ENCODE data around the gene NRP2.

Gene NRP2

GRCh38 chr2:205769495-205769850, 87.2 kb downstream of the NRP2 start:
- H3K4ac ChIP-seq (ENCODE audit: low read length), result no peak overlapping the region
- no peaks in the 10 kb centered on the region for H3K27me3 ChIP-seq (ENCODE audit: control insufficient read depth in 3 of 3, insufficient read depth in 3 of 3, low read depth in 1 of 3, low read length in 3 of 3)
- no peak overlapping the region for H3K23ac ChIP-seq (ENCODE audit: low read depth, low read length, poor library complexity)
- H2AK5ac ChIP-seq (ENCODE audit: low read depth, low read length), result no peak overlapping the region
- H2AFZ ChIP-seq (ENCODE audit: low read length), result no peak overlapping the region
- no peaks in the 10 kb centered on the region for H3K79me1 ChIP-seq (ENCODE audit: low read depth, low read length)
- H4K8ac ChIP-seq (ENCODE audit: low read depth, low read length), result no peak overlapping the region
- H3K14ac ChIP-seq (ENCODE audit: low read length), result no peak overlapping the region
- H4K91ac ChIP-seq (ENCODE audit: low read depth, low read length, poor library complexity), result no peak overlapping the region
- no peaks in the 10 kb centered on the region for H3K9me3 ChIP-seq (replicated peaks in 1 of 2; ENCODE audit: control insufficient read depth in 2 of 2, insufficient read depth in 1 of 2, low read depth in 1 of 2, low read length in 2 of 2)
- DNase-seq (ENCODE audit: low spot score), result no peak
- no peak overlapping the region for H2BK5ac ChIP-seq (ENCODE audit: low read length)
- no peak overlapping the region for H2BK12ac ChIP-seq (ENCODE audit: low read length)
- H2BK15ac ChIP-seq (ENCODE audit: low read length), result no peak overlapping the region
- no peak overlapping the region for H3K9ac ChIP-seq (ENCODE audit: low read depth, low read length, poor library complexity)
- H3K18ac ChIP-seq (ENCODE audit: low read length), result no peak overlapping the region
- H3K4me2 ChIP-seq (ENCODE audit: insufficient read depth, low read length, poor library complexity, severe bottlenecking), result no peak overlapping the region
- H3K27ac ChIP-seq (replicated peaks; ENCODE audit: low read length), result no peak overlapping the region
- H3K4me1 ChIP-seq (ENCODE audit: control insufficient read depth in 2 of 2, insufficient read depth in 1 of 2, low read depth in 1 of 2, low read length in 2 of 2), result peaks cover 2 to 3% of the 10 kb centered on the region in 2 donors
- no peak overlapping the region for H2BK120ac ChIP-seq (ENCODE audit: low read depth, low read length)
- no CpG with 5 or more reads among the region's 3 CpGs for WGBS, 2 donors (ENCODE audit: extremely low coverage in 2 of 2, insufficient read length in 2 of 2, insufficient replicate concordance in 1 of 2)
- peaks cover 3 to 55% of the 10 kb centered on the region in 2 donors for H3K36me3 ChIP-seq (replicated peaks in 1 of 2; ENCODE audit: control insufficient read depth in 2 of 2, insufficient read depth in 2 of 2, low read length in 2 of 2)
- H3K4me3 ChIP-seq (ENCODE audit: low read length in 2 of 2), result no peak overlapping the region

- no peak overlapping the region for H2BK5ac ChIP-seq (ENCODE audit: low read length)
Measured at GRCh38 chr2:205769879-205770278, 87.6 kb downstream of the NRP2 start.

GRCh38 chr2:205770577-205770976, 88.3 kb downstream of the NRP2 start:
- Histone ChIP-seq H3K36me3 (replicated peaks in 1 of 2; ENCODE audit: control insufficient read depth in 2 of 2, insufficient read depth in 2 of 2, low read length in 2 of 2) (peaks cover under 1 to 48% of the 10 kb centered on the region in 2 donors), H3K18ac (ENCODE audit: low read length) (no peak overlapping the region), H2BK15ac (ENCODE audit: low read length) (no peak overlapping the region), H4K91ac (ENCODE audit: low read depth, low read length, poor library complexity) (no peak overlapping the region), H3K27ac (replicated peaks; ENCODE audit: low read length) (no peak overlapping the region), H4K8ac (ENCODE audit: low read depth, low read length) (no peak overlapping the region), H3K4ac (ENCODE audit: low read length) (no peak overlapping the region), H3K27me3 (ENCODE audit: control insufficient read depth in 3 of 3, insufficient read depth in 3 of 3, low read depth in 1 of 3, low read length in 3 of 3) (no peaks in the 10 kb centered on the region), H3K4me3 (ENCODE audit: low read length in 2 of 2) (no peak overlapping the region), H3K14ac (ENCODE audit: low read length) (no peak overlapping the region), H3K9me3 (replicated peaks in 1 of 2; ENCODE audit: control insufficient read depth in 2 of 2, insufficient read depth in 1 of 2, low read depth in 1 of 2, low read length in 2 of 2) (no peaks in the 10 kb centered on the region), H3K9ac (ENCODE audit: low read depth, low read length, poor library complexity) (no peak overlapping the region), H3K23ac (ENCODE audit: low read depth, low read length, poor library complexity) (no peak overlapping the region), H2BK12ac (ENCODE audit: low read length) (no peak overlapping the region), H2AFZ (ENCODE audit: low read length) (no peak overlapping the region), H3K4me1 (ENCODE audit: control insufficient read depth in 2 of 2, insufficient read depth in 1 of 2, low read depth in 1 of 2, low read length in 2 of 2) (peaks cover 2 to 7% of the 10 kb centered on the region in 2 donors), H2BK120ac (ENCODE audit: low read depth, low read length) (no peak overlapping the region), H2AK5ac (ENCODE audit: low read depth, low read length) (no peak overlapping the region), H3K4me2 (ENCODE audit: insufficient read depth, low read length, poor library complexity, severe bottlenecking) (no peak overlapping the region), H2BK5ac (ENCODE audit: low read length) (no peak overlapping the region), H3K79me1 (ENCODE audit: low read depth, low read length) (no peaks in the 10 kb centered on the region)
- WGBS, 2 donors (ENCODE audit: extremely low coverage in 2 of 2, insufficient read length in 2 of 2, insufficient replicate concordance in 1 of 2), result no CpG with 5 or more reads among the region's 7 CpGs
- DNase-seq (ENCODE audit: low spot score), result no peak

More at GRCh38 chr2:205769879-205770278, 87.6 kb downstream of the NRP2 start:
- no peaks in the 10 kb centered on the region for H3K27me3 ChIP-seq (ENCODE audit: control insufficient read depth in 3 of 3, insufficient read depth in 3 of 3, low read depth in 1 of 3, low read length in 3 of 3)
- H4K8ac ChIP-seq (ENCODE audit: low read depth, low read length), result no peak overlapping the region
- H3K23ac ChIP-seq (ENCODE audit: low read depth, low read length, poor library complexity), result no peak overlapping the region
- no peak overlapping the region for H2AK5ac ChIP-seq (ENCODE audit: low read depth, low read length)
- no CpG with 5 or more reads among the region's 7 CpGs for WGBS, 2 donors (ENCODE audit: extremely low coverage in 2 of 2, insufficient read length in 2 of 2, insufficient replicate concordance in 1 of 2)
- H4K91ac ChIP-seq (ENCODE audit: low read depth, low read length, poor library complexity), result no peak overlapping the region
- H3K18ac ChIP-seq (ENCODE audit: low read length), result no peak overlapping the region
- no peak overlapping the region for H2BK12ac ChIP-seq (ENCODE audit: low read length)
- no peak overlapping the region for H3K4ac ChIP-seq (ENCODE audit: low read length)
- no peak overlapping the region for H2AFZ ChIP-seq (ENCODE audit: low read length)
- no peaks in the 10 kb centered on the region for H3K79me1 ChIP-seq (ENCODE audit: low read depth, low read length)
- H3K27ac ChIP-seq (replicated peaks; ENCODE audit: low read length), result no peak overlapping the region
- H3K14ac ChIP-seq (ENCODE audit: low read length), result no peak overlapping the region
- no peak overlapping the region for H2BK120ac ChIP-seq (ENCODE audit: low read depth, low read length)
- no peaks in the 10 kb centered on the region for H3K9me3 ChIP-seq (replicated peaks in 1 of 2; ENCODE audit: control insufficient read depth in 2 of 2, insufficient read depth in 1 of 2, low read depth in 1 of 2, low read length in 2 of 2)
- no peak overlapping the region for H3K4me3 ChIP-seq (ENCODE audit: low read length in 2 of 2)
- no peak overlapping the region for H3K9ac ChIP-seq (ENCODE audit: low read depth, low read length, poor library complexity)
- DNase-seq (ENCODE audit: low spot score), result no peak
- H3K4me2 ChIP-seq (ENCODE audit: insufficient read depth, low read length, poor library complexity, severe bottlenecking), result no peak overlapping the region
- H3K4me1 ChIP-seq (ENCODE audit: control insufficient read depth in 2 of 2, insufficient read depth in 1 of 2, low read depth in 1 of 2, low read length in 2 of 2), result peaks cover 1 to 2% of the 10 kb centered on the region in 2 donors
- H3K36me3 ChIP-seq (replicated peaks in 1 of 2; ENCODE audit: control insufficient read depth in 2 of 2, insufficient read depth in 2 of 2, low read length in 2 of 2), result peaks cover 3 to 55% of the 10 kb centered on the region in 2 donors
- H2BK15ac ChIP-seq (ENCODE audit: low read length), result no peak overlapping the region

- WGBS, 2 donors (ENCODE audit: extremely low coverage in 2 of 2, insufficient read length in 2 of 2, insufficient replicate concordance in 1 of 2), result no CpG with 5 or more reads among the region's 10 CpGs
- Histone ChIP-seq H2AK5ac (ENCODE audit: low read depth, low read length) (no peak overlapping the region), H3K79me1 (ENCODE audit: low read depth, low read length) (no peaks in the 10 kb centered on the region), H3K4me1 (ENCODE audit: control insufficient read depth in 2 of 2, insufficient read depth in 1 of 2, low read depth in 1 of 2, low read length in 2 of 2) (peaks cover 2 to 8% of the 10 kb centered on the region in 2 donors), H3K4me2 (ENCODE audit: insufficient read depth, low read length, poor library complexity, severe bottlenecking) (no peak overlapping the region), H3K36me3 (replicated peaks in 1 of 2; ENCODE audit: control insufficient read depth in 2 of 2, insufficient read depth in 2 of 2, low read length in 2 of 2) (peaks cover 0 to 44% of the 10 kb centered on the region in 2 donors), H2AFZ (ENCODE audit: low read length) (no peak overlapping the region), H2BK15ac (ENCODE audit: low read length) (no peak overlapping the region), H4K91ac (ENCODE audit: low read depth, low read length, poor library complexity) (no peak overlapping the region), H3K9ac (ENCODE audit: low read depth, low read length, poor library complexity) (no peak overlapping the region), H3K23ac (ENCODE audit: low read depth, low read length, poor library complexity) (no peak overlapping the region), H3K27ac (replicated peaks; ENCODE audit: low read length) (no peak overlapping the region), H2BK120ac (ENCODE audit: low read depth, low read length) (no peak overlapping the region), H3K18ac (ENCODE audit: low read length) (no peak overlapping the region), H4K8ac (ENCODE audit: low read depth, low read length) (no peak overlapping the region), H3K4me3 (ENCODE audit: low read length in 2 of 2) (no peak overlapping the region), H2BK5ac (ENCODE audit: low read length) (no peak overlapping the region), H3K14ac (ENCODE audit: low read length) (no peak overlapping the region), H3K9me3 (replicated peaks in 1 of 2; ENCODE audit: control insufficient read depth in 2 of 2, insufficient read depth in 1 of 2, low read depth in 1 of 2, low read length in 2 of 2) (no peaks in the 10 kb centered on the region), H3K4ac (ENCODE audit: low read length) (no peak overlapping the region), H3K27me3 (ENCODE audit: control insufficient read depth in 3 of 3, insufficient read depth in 3 of 3, low read depth in 1 of 3, low read length in 3 of 3) (no peaks in the 10 kb centered on the region), H2BK12ac (ENCODE audit: low read length) (no peak overlapping the region)
- DNase-seq (ENCODE audit: low spot score), result no peak
Measured at GRCh38 chr2:205771031-205771430, 88.7 kb downstream of the NRP2 start.

Data from neuronal stem cell (in vitro differentiated cells).